ENCODE results near the gene RYR2. TPM values are rescaled to one million over a fixed set of nuclear protein-coding genes. Genes with fewer than 3 reads are reported as not detected.

RYR2 gene
- total RNA-seq, 1 experiment from 2014 or later: 2.8 TPM

GRCh38 chr1:237062976-237063375, 21.0 kb downstream of the RYR2 start:
- Histone ChIP-seq H3K4me3 (ENCODE audit: low read depth, low read length, poor library complexity, severe bottlenecking) (no peak overlapping the region), H3K27me3 (replicated peaks; ENCODE audit: insufficient read depth, low read depth, low read length, poor library complexity) (no peaks in the 10 kb centered on the region), H3K9me3 (ENCODE audit: low read depth, low read length, poor library complexity, severe bottlenecking) (no peaks in the 10 kb centered on the region), H3K36me3 (ENCODE audit: insufficient read depth, low read length, poor library complexity, severe bottlenecking) (no peaks in the 10 kb centered on the region), H3K27ac (ENCODE audit: low read depth, low read length, poor library complexity, severe bottlenecking) (no peak overlapping the region), H3K4me1 (ENCODE audit: insufficient read depth, low read length, poor library complexity, severe bottlenecking) (no peaks in the 10 kb centered on the region)
- no TSS peak for BruUV-seq (replicated peaks)
- intact Hi-C loops (cut with micrococcal nuclease; ENCODE audit: unreplicated experiment): no loop called here
- POLR2A ChIA-PET (ENCODE audit: low non-redundant PET): no interaction called here
- CTCF ChIA-PET: no interaction called here
- TF ChIP-seq EZH2 (IDR thresholded peaks at IDR 0.05; ENCODE audit: borderline replicate concordance, low read depth, low read length, poor library complexity, severe bottlenecking): no peak
- no peak for TF ChIP-seq CTCF (conservative IDR thresholded peaks at IDR 0.05; ENCODE audit: low read depth, low read length)
- DNase-seq (ENCODE audit: low spot score): no peak

- H3K36me3 ChIP-seq (ENCODE audit: insufficient read depth, low read length, poor library complexity, severe bottlenecking): no peaks in the 10 kb centered on the region
- no peak for DNase-seq (ENCODE audit: low spot score)
- no peak overlapping the region for H3K27ac ChIP-seq (ENCODE audit: low read depth, low read length, poor library complexity, severe bottlenecking)
- intact Hi-C loops (cut with micrococcal nuclease; ENCODE audit: unreplicated experiment): no loop called here
- no peak overlapping the region for H3K4me3 ChIP-seq (ENCODE audit: low read depth, low read length, poor library complexity, severe bottlenecking)
- no peaks in the 10 kb centered on the region for H3K27me3 ChIP-seq (replicated peaks; ENCODE audit: insufficient read depth, low read depth, low read length, poor library complexity)
- ChIA-PET POLR2A (ENCODE audit: low non-redundant PET) (no interaction called here), CTCF (no interaction called here)
- no TSS peak for BruUV-seq (replicated peaks)
- no peaks in the 10 kb centered on the region for H3K9me3 ChIP-seq (ENCODE audit: low read depth, low read length, poor library complexity, severe bottlenecking)
- no peak for TF ChIP-seq CTCF (conservative IDR thresholded peaks at IDR 0.05; ENCODE audit: low read depth, low read length)
- TF ChIP-seq EZH2 (IDR thresholded peaks at IDR 0.05; ENCODE audit: borderline replicate concordance, low read depth, low read length, poor library complexity, severe bottlenecking): no peak
- H3K4me1 ChIP-seq (ENCODE audit: insufficient read depth, low read length, poor library complexity, severe bottlenecking): no peaks in the 10 kb centered on the region
These were observed 23.9 kb downstream of the RYR2 start for GRCh38 chr1:237065903-237066302.

- CTCF ChIA-PET: interaction anchor here (0.6 kb wide), 1 partner anchor 243 kb away, joined by 5 read pairs; no protein-coding TSS in a partner anchor
- BruUV-seq (replicated peaks): no TSS peak
- intact Hi-C loops (cut with micrococcal nuclease; ENCODE audit: unreplicated experiment): no loop called here
These were observed 28.5 kb downstream of the RYR2 start for GRCh38 chr1:237070519-237070918.

More at GRCh38 chr1:237070519-237070918, 28.5 kb downstream of the RYR2 start:
- POLR2A ChIA-PET (ENCODE audit: low non-redundant PET): no interaction called here
- no peaks in the 10 kb centered on the region for H3K27me3 ChIP-seq (replicated peaks; ENCODE audit: insufficient read depth, low read depth, low read length, poor library complexity)
- H3K4me1 ChIP-seq (ENCODE audit: insufficient read depth, low read length, poor library complexity, severe bottlenecking): no peaks in the 10 kb centered on the region
- TF ChIP-seq CTCF (conservative IDR thresholded peaks at IDR 0.05; ENCODE audit: low read depth, low read length) (no peak), EZH2 (IDR thresholded peaks at IDR 0.05; ENCODE audit: borderline replicate concordance, low read depth, low read length, poor library complexity, severe bottlenecking) (no peak)
- no peak overlapping the region for H3K27ac ChIP-seq (ENCODE audit: low read depth, low read length, poor library complexity, severe bottlenecking)
- H3K9me3 ChIP-seq (ENCODE audit: low read depth, low read length, poor library complexity, severe bottlenecking): no peaks in the 10 kb centered on the region
- no peak overlapping the region for H3K4me3 ChIP-seq (ENCODE audit: low read depth, low read length, poor library complexity, severe bottlenecking)
- H3K36me3 ChIP-seq (ENCODE audit: insufficient read depth, low read length, poor library complexity, severe bottlenecking): no peaks in the 10 kb centered on the region
- no peak for DNase-seq (ENCODE audit: low spot score)

All from A673 (cell line).